H7 (cell line): ENCODE measurements around the gene USP14. TPM values are rescaled to one million over a fixed set of nuclear protein-coding genes. Genes with fewer than 3 reads are reported as not detected.
A peak's percentile ranks its signal among the peaks of the same experiment; 100 is the strongest.
"Not testable (repeated sequence)": the region's sequence is repeated elsewhere in the genome, so short reads cannot be mapped to it uniquely, and the experiment has no call there.

ENCODE experiments used
- DNase-seq: peaks from one replicate; pipeline ENCODE4 v3.0.0; 2012
- H3K27me3 ChIP-seq: 2 replicates; pipeline ENCODE4 v1.6.0; 2011; ENCODE audit warnings: mild to moderate bottlenecking, low read length; ENCODE audit not compliant: control insufficient read depth, insufficient read depth
- H3K36me3 ChIP-seq: replicated peaks from 2 replicates; pipeline ENCODE4 v1.5.1; 2011; ENCODE audit warnings: low read length; ENCODE audit not compliant: control insufficient read depth, insufficient read depth
- H3K4me3 ChIP-seq: 2 replicates; pipeline ENCODE4 v1.5.1; 2011; ENCODE audit warnings: low read depth, mild to moderate bottlenecking, control low read depth, low read length, moderate library complexity; ENCODE audit not compliant: insufficient read depth
- total RNA-seq: library from RNA; depleted of rRNA; stranded (reverse); fragments of >200 nt; shearing (Covaris generic); gene quantifications from 2 replicates; pipeline ENCODE4 v1.2.3, GENCODE V29; 2014

Gene USP14
- total RNA-seq, 1 experiment from 2014 or later = 15.7 TPM

DNA sequence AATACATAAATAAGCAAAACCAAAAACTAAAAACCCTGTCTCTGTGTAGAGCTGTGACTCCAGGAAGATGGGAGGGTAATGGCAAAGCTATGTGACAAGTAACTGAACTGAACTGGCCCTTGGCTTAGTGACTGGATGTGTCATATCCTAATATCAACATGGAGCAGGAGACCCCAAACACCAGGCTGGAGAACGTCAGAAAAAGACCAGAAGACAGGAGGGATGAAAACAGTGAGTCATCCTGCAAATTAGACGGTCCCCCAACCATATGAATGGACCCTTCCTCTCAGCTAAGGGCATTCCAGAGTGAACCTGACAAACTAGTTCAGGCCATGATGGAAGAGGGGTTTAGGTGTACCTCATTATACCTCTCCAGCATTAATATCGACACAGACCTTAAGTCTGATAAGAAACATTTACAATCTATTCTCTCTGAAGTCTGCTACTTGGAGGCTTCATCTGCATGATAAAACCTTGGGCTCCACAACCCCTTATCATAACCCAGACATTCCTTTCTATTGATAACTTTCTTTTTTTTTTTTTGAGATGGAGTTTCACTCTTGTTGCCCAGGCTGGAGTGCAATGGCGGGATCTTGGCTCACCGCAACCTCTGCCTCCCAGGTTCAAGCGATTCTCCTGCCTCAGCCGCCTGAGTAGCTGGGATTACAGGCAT lies 15.6 kb upstream of the USP14 start:
- H3K36me3 ChIP-seq, H3K27me3 ChIP-seq, H3K4me3 ChIP-seq, DNase-seq: not testable (repeated sequence)

DNA sequence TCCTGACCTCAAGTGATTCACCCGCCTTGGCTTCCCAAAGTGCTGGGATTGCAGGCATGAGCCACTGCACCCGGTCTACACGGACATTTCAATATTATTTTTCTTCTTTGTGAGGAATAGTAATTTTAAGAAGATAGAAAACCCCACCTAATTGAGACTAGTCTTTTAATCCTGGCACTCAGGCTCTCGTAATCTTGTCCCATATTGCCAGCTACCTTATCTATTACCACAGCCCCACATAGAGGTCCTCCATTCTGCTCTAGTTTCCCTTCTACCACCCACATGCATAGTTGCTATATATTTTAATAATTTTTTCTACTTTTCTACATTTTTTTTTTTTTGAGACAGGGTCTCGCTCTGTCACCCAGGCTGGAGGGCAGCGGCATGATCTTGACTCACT lies 9.5 kb upstream of the USP14 start:
- H3K27me3 ChIP-seq = no peaks in the 10 kb centered on the region

DNA sequence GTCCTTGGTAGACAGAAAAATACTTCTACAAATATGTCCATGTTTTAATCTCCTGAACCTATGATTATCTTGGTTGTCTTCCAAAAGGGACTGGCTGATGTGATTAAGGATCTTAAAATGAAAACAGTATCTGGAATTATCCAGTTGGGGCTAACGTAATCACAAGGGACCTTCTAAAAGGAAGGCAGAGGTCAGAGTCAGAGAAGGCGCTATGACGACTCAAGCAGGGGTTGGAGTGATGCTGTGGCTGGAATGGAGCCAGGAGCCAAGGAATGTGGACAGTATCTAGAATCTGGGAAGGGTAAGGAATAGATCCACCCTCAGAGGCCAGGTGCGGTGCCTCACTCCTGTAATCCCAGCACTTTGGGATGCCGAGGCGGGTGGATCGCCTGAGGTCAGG lies 4.2 kb upstream of the USP14 start:
- H3K36me3 ChIP-seq = no peaks in the 10 kb centered on the region
- no peak for DNase-seq
- H3K27me3 ChIP-seq = peaks cover 6% of the 10 kb centered on the region
- no peak overlapping the region for H3K4me3 ChIP-seq

More for the DNA sequence above, 9.5 kb upstream of the USP14 start:
- Histone ChIP-seq H3K36me3 (no peaks in the 10 kb centered on the region), H3K4me3 (no peak overlapping the region)
- no peak for DNase-seq

DNA sequence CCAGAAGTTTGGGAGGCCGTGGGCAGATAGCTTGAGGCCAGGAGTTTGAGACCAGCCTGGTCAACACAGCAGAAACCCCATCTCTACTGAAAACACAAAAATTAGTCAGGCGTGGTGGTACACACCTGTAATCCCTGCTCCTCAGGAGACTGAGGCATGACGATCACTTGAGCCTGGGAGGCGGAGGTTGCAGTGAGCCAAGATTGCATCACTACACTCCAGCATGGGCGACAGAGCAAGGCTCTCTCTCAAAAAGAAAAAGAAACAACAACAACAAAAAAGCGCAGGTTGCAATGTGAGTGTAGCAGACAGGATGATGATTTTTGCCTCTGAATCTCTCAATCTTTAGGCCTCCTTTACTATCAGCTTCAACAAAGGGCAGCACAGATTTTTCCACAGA lies 2.7 kb upstream of the USP14 start:
- Histone ChIP-seq H3K27me3 (peaks cover 6% of the 10 kb centered on the region), H3K36me3 (no peaks in the 10 kb centered on the region), H3K4me3 (no peak overlapping the region)
- no peak for DNase-seq

DNA sequence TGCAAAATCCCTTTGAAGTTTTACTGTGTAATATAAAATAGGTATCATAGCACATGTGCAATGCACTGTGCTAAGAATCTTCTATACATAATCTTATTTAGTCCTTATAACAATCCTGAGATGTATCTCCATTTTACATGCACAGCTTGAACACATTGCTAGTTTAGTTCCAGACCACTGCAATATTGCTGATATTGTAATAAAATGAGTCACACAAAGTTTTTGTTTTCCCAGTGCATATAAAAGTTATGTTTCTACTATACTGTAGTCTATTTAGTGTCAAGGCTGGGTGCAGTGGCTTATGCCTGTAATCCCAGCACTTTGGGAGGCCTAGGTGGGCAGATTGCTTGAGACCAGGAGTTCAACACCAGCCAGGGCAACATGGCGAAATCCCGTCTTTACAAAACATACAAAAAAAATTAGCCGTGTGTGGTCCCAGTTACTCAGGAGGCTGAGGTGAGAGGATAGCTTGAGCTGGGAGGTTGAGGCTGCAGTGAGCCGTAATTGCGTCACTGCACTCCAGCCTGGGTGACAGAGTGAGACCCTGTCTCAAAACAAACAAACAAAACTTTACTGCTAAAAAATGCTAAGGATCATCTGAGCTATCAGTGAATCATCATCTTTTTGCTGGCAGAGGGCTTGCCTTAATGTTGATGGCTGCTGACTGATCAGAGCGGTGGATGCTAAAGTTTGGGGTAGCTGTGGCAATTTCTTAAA lies 1.7 kb upstream of the USP14 start:
- Histone ChIP-seq H3K27me3 (peaks cover 6% of the 10 kb centered on the region), H3K36me3 (no peaks in the 10 kb centered on the region), H3K4me3 (no peak overlapping the region)
- DNase-seq = no peak

DNA sequence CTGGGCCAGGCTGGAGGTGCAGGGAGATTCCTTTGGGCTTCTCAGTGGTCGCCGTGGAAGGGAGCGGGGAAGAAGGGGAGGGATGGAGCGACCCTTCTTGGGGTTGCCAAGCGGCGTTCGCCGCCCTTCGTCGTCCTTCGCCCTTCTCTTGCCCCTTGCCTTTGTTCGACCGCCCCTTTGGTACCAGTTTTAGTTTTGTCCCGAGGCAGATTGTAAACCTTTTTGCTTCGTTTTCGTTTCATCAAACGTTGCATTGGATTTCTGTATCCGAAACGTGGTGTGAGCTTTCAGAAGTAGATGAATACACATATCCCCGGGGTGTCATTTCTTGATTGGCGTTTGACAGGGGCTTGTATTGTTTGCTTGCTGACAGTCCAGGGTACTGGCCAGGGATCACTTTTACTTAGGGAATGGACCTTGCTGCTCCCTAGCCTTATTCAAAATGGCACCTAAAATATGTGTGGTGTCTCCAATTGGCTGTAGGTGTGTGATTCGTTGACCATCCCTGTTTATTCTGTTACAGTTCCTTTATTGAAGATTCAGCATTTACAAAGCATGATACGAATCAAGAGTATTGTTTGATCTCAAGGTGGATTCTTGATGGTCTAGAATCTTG lies 788 bp downstream of the USP14 start:
- H3K36me3 ChIP-seq = 0 out of 2 replicates have a peak, but pooled peaks cover 1% of the 10 kb centered on the region
- peak; percentile 35 for DNase-seq
- H3K4me3 ChIP-seq = peak overlapping the region; percentile 74
- peaks cover 6% of the 10 kb centered on the region for H3K27me3 ChIP-seq

DNA sequence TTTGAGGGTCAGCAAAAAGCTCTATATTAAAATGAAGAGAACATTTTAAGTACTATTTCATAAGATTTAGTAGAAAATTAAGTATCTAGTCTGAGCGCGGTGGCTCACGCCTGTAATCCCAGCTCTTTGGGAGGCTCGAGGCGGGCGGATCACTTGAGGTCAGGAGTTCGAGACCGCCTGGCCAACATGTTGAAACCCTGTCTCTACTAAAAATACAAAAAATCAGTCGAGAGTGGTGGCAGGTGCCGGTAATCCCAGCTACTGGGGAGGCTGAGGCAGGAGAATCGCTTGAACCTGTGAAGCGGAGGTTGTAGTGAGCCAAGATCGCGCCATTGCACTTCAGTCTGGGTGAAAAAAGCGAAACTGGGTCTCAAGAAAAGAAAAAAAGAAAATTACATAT lies 1.6 kb downstream of the USP14 start:
- DNase-seq = no peak
- 0 out of 2 replicates have a peak, but pooled peaks cover 1% of the 10 kb centered on the region for H3K36me3 ChIP-seq
- H3K27me3 ChIP-seq = peaks cover 6% of the 10 kb centered on the region
- H3K4me3 ChIP-seq = no peak overlapping the region

DNA sequence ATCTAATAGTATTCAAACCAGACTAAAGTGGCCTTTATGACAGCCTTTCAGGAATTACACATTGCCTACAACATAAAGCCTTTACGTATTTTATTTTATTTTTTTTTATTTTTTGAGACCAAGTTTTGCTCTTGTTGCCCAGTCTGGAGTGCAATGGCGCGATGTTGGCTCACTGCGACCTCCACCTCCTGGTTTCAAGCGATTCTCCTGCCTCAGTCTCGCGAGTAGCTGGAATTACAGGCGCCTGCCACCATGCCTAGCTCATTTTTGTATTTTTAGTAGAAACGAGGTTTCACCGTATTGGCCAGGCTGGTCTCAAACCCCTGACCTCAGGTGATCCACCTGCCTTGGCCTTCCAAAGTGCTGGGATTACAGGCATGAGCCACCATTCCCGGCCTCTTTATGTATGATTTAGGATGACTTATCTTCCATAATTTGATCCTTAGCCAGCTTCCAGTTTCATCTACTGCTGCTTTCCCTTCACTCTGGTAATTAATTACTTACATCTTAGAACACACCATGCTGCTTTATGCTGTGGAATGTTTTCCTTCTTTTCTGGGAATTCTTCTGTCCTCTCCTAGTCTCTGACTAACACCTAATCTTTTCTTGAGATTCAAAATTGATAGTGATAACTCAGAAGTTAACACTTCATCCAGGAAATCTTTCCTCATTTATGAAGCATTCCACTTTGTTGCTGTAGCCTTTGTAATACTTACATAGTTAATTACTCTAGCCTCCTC lies 2.6 kb downstream of the USP14 start:
- DNase-seq = no peak
- Histone ChIP-seq H3K36me3 (0 out of 2 replicates have a peak, but pooled peaks cover 1% of the 10 kb centered on the region), H3K4me3 (no peak overlapping the region), H3K27me3 (peaks cover 6% of the 10 kb centered on the region)

DNA sequence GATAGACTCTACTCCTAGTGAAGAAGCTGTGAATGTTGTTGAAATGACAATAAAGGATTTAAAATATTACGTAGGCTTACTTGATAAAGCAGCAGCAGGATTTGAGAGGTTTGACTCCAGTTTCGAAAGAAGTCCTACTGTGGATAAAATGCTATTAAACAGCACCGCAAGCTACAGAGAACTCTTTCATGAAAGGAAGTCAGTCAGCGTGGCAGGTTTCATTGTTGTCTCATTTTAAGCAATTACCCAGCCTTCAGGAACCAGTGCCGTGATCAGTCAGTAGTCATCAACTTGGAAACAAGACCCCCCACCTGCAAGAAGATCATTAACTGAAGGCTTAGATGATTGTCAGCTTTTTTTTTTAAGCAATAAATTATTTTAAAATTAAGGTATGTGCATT lies 14.0 kb downstream of the USP14 start:
- H3K36me3 ChIP-seq = peaks cover 4% of the 10 kb centered on the region
- no peak for DNase-seq
- H3K4me3 ChIP-seq = no peak overlapping the region
- no peaks in the 10 kb centered on the region for H3K27me3 ChIP-seq

DNA sequence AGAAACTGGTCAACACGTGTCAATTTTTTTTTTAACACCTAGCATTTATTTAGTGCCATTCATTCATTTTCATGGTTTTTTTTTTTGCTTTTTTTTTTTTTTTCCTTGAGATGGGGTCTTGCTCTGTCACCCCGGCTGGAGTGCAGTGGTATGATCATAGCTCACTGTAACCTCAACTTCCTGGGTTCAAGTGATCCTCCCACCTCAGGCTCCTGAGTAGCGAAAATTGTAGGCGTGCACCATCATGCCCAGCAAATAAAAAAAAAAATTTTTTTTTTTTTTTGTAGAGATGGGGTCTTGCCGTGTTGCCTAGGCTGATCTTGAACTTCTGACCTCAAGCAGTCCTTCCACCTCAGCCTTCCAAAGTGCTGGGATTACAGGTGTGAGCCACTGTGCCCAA lies 21.1 kb downstream of the USP14 start:
- Histone ChIP-seq H3K36me3 (peaks cover 6% of the 10 kb centered on the region), H3K4me3 (no peak overlapping the region), H3K27me3 (no peaks in the 10 kb centered on the region)
- DNase-seq = no peak

DNA sequence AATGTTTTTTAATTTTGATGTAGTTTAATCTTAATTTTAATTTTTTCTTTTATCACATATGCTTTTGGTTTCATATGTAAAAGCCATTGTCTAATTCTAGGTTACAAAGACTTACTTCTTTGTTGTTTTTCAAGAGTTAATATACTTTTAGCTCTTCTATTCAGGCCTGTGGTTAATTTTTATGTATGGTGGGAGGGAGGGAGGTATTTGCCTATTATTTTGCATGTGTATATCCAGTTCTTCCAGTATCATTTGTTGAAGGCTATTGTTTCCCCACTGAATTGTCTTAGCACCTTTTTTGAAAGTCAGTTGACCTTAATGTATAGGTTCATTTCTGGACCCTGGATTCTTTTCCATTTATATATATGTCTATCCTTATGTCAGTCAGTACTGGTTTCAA lies 23.4 kb downstream of the USP14 start:
- Histone ChIP-seq H3K27me3 (no peaks in the 10 kb centered on the region), H3K36me3 (peaks cover 6% of the 10 kb centered on the region), H3K4me3 (no peak overlapping the region)
- no peak for DNase-seq

DNA sequence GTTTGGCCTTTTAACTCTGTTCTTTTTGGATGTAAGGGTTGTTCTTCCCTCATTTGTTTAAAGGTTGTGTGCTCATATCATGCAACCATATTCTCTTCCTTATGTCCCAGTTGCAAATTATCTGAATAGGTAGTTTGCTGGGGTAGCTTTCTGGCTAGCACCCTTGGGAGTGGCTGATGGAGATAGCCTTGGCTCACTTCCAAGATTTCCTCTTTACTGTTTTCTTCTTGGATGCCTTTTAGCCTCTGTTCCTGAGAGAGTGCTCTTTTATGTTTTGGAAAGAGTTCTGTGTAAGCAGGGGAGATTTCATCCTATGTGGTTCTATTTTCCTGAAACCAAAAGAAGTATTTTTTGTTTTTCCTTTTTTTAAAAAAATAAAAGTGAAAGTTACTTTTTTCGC lies 25.4 kb downstream of the USP14 start:
- Histone ChIP-seq H3K4me3 (no peak overlapping the region), H3K27me3 (no peaks in the 10 kb centered on the region), H3K36me3 (peaks cover 6% of the 10 kb centered on the region)
- DNase-seq = no peak

DNA sequence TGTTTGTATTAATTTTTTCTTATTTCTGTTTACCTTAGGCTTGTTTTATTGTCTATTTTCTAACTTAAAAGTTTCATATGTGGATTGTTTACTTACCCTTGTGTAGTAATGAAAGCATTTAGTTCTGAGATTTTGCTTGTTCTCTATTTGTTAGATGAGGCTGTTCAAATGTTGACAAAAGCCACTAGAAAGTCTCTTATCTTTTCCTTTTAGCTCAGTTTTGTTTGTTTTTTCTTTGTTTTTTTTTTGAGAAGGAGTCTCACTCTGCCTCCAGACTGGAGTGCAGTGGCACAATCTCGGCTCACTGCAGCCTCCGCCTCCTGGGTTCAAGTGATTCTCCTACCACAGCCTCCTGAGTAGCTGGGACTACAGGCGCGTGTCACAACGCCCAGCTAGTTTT lies 30.9 kb downstream of the USP14 start:
- DNase-seq = no peak
- Histone ChIP-seq H3K27me3 (no peaks in the 10 kb centered on the region), H3K4me3 (no peak overlapping the region), H3K36me3 (no peaks in the 10 kb centered on the region)

DNA sequence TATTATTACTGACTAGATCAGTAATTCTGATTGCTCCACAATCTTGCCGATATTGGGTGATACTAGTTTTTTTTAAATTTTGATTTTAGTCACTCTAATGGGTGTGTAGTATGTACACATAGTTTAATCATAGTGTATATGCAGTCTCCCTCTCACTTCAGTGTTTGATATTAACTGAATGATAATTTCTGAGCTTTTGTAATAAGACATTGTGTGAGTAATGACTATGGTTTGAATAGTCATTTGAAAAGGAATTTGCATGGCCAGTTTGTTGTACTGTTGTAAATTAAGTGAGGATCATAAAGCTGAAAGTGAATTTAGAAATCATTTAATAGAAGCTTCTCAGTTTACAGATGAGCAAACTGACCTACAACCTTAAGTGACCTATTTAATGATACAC lies 33.4 kb downstream of the USP14 start:
- H3K27me3 ChIP-seq = no peaks in the 10 kb centered on the region
- no peak for DNase-seq
- H3K4me3 ChIP-seq = no peak overlapping the region
- no peaks in the 10 kb centered on the region for H3K36me3 ChIP-seq
